ENCODE data around the gene PCF11. TPM values are rescaled to one million over a fixed set of nuclear protein-coding genes. Genes with fewer than 3 reads are reported as not detected.

PCF11 gene
- total RNA-seq, 2 donors from 2014 or later, result 39.2 to 46.0 TPM

Other genes with a start within 250 kb of the PCF11 start
- 10 to 100 TPM in 1 of 2 donors, 1 to 10 TPM in 1; 6.3 to 16.9 TPM for gene RAB30, start 85.2 kb upstream of the PCF11 start, total RNA-seq
- 1 to 10 TPM; 8.0 to 8.2 TPM for gene ANKRD42, start 36.6 kb downstream of the PCF11 start, total RNA-seq
- 10 to 100 TPM; 26.1 to 27.3 TPM for gene CCDC90B, start 129.2 kb downstream of the PCF11 start, total RNA-seq